GM20000 (cell line): ENCODE results near the gene BMPR1A.

Source experiments
- DNase-seq: peaks from one replicate; pipeline ENCODE4 v3.0.0; 2012; ENCODE audit warnings: low spot score
- CTCF ChIP-seq: IDR thresholded peaks from 2 replicates; pipeline ENCODE4 v1.5.1; 2012; ENCODE audit warnings: mild to moderate bottlenecking, control low read depth; ENCODE audit errors: extremely low read depth, missing control alignments

The BMPR1A gene

GRCh38 chr10:86803156-86803555 lies 46.7 kb downstream of the BMPR1A start:
- TF ChIP-seq CTCF = no peak

GRCh38 chr10:86804805-86805204 lies 48.4 kb downstream of the BMPR1A start:
- no peak for DNase-seq

More at GRCh38 chr10:86803156-86803555, 46.7 kb downstream of the BMPR1A start:
- no peak for DNase-seq

GRCh38 chr10:86813101-86813500 lies 56.7 kb downstream of the BMPR1A start:
- no peak for DNase-seq
- no peak for TF ChIP-seq CTCF

More at GRCh38 chr10:86804805-86805204, 48.4 kb downstream of the BMPR1A start:
- TF ChIP-seq CTCF = no peak

GRCh38 chr10:86813982-86814381 lies 57.6 kb downstream of the BMPR1A start:
- no peak for DNase-seq
- TF ChIP-seq CTCF = no peak

- DNase-seq = no peak
- TF ChIP-seq CTCF = no peak
Measured at GRCh38 chr10:86815035-86815617, 58.7 kb downstream of the BMPR1A start.

GRCh38 chr10:86815640-86816039 lies 59.2 kb downstream of the BMPR1A start:
- no peak for DNase-seq
- TF ChIP-seq CTCF = no peak

GRCh38 chr10:86817246-86817645 lies 60.8 kb downstream of the BMPR1A start:
- DNase-seq = no peak
- no peak for TF ChIP-seq CTCF
